ENCODE data around the gene CD58.

Gene CD58

GRCh38 chr1:116487583-116487982 lies 83.2 kb downstream of the CD58 start:
- H2BK120ac ChIP-seq (ENCODE audit: low read depth, low read length) = no peak overlapping the region
- no CpG with 5 or more reads among the region's 1 CpG for WGBS (ENCODE audit: extremely low coverage, insufficient coverage, low lambda C conversion rate)
- no peak overlapping the region for H3K9ac ChIP-seq (ENCODE audit: low read length)
- H3K4me3 ChIP-seq (ENCODE audit: low read length) = no peak overlapping the region
- H3K27me3 ChIP-seq (ENCODE audit: insufficient read depth, low read length, poor library complexity) = no peaks in the 10 kb centered on the region
- peak overlapping the region; percentile 17 for H3K56ac ChIP-seq (ENCODE audit: low read length)
- H2AK5ac ChIP-seq (ENCODE audit: low read length) = peak overlapping the region; percentile 47
- no peak overlapping the region for H3K23ac ChIP-seq (ENCODE audit: low read length)
- H3K79me1 ChIP-seq (ENCODE audit: low read length) = no peaks in the 10 kb centered on the region
- H3K4me2 ChIP-seq (ENCODE audit: low read length) = no peak overlapping the region
- no peaks in the 10 kb centered on the region for H3K36me3 ChIP-seq (ENCODE audit: control insufficient read depth, insufficient read depth, low read length)
- H4K8ac ChIP-seq (ENCODE audit: low read depth, low read length) = no peak overlapping the region
- H2BK5ac ChIP-seq (ENCODE audit: low read length) = no peak overlapping the region
- no peak for DNase-seq
- H2BK15ac ChIP-seq (replicated peaks; ENCODE audit: low read depth) = no peak overlapping the region
- H3K18ac ChIP-seq (ENCODE audit: low read length) = no peak overlapping the region
- H3K4me1 ChIP-seq (ENCODE audit: control insufficient read depth, low read depth, low read length) = peaks cover 23% of the 10 kb centered on the region
- H3K79me2 ChIP-seq (ENCODE audit: control insufficient read depth, insufficient read depth, low read length) = no peaks in the 10 kb centered on the region
- no peak overlapping the region for H3K4ac ChIP-seq (ENCODE audit: low read depth, low read length)
- no peak overlapping the region for H4K5ac ChIP-seq (ENCODE audit: low read length)
- H3K27ac ChIP-seq (ENCODE audit: low read depth, low read length) = no peak overlapping the region

DNA sequence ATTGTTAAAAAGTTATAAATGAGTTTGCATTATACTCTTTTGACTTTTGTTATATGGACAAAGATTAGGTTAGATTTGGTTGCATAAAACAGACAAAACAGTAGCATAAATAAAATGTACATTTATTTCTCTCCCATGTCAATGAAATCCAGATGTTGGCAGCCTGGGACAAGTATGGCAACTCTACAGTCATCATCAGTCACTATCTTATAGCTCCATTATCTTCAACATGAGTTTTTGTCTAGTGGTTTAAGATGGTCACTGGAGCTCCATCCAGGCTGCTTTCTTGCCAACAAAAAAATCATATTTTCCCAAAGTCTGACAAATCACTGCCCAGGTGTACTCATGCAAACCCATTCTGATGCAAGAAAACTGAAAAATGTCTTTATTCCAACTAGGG lies 83.8 kb downstream of the CD58 start:
- Histone ChIP-seq H3K9ac (ENCODE audit: low read length) (no peak overlapping the region), H2BK5ac (ENCODE audit: low read length) (no peak overlapping the region), H3K4me2 (ENCODE audit: low read length) (no peak overlapping the region), H3K4me3 (ENCODE audit: low read length) (no peak overlapping the region), H2AK5ac (ENCODE audit: low read length) (no peak overlapping the region), H3K18ac (ENCODE audit: low read length) (no peak overlapping the region), H3K27ac (ENCODE audit: low read depth, low read length) (no peak overlapping the region), H3K27me3 (ENCODE audit: insufficient read depth, low read length, poor library complexity) (no peaks in the 10 kb centered on the region), H3K23ac (ENCODE audit: low read length) (no peak overlapping the region), H3K79me1 (ENCODE audit: low read length) (no peaks in the 10 kb centered on the region), H3K56ac (ENCODE audit: low read length) (no peak overlapping the region), H4K8ac (ENCODE audit: low read depth, low read length) (no peak overlapping the region), H3K36me3 (ENCODE audit: control insufficient read depth, insufficient read depth, low read length) (no peaks in the 10 kb centered on the region), H3K4ac (ENCODE audit: low read depth, low read length) (no peak overlapping the region), H3K79me2 (ENCODE audit: control insufficient read depth, insufficient read depth, low read length) (no peaks in the 10 kb centered on the region), H3K4me1 (ENCODE audit: control insufficient read depth, low read depth, low read length) (peaks cover 20% of the 10 kb centered on the region), H2BK120ac (ENCODE audit: low read depth, low read length) (no peak overlapping the region), H4K5ac (ENCODE audit: low read length) (no peak overlapping the region), H2BK15ac (replicated peaks; ENCODE audit: low read depth) (no peak overlapping the region)
- DNase-seq = no peak

- Histone ChIP-seq H3K9ac (ENCODE audit: low read length) (no peak overlapping the region), H3K23ac (ENCODE audit: low read length) (no peak overlapping the region), H3K27ac (ENCODE audit: low read depth, low read length) (no peak overlapping the region), H3K56ac (ENCODE audit: low read length) (no peak overlapping the region), H2BK120ac (ENCODE audit: low read depth, low read length) (no peak overlapping the region), H3K27me3 (ENCODE audit: insufficient read depth, low read length, poor library complexity) (no peaks in the 10 kb centered on the region), H3K4ac (ENCODE audit: low read depth, low read length) (no peak overlapping the region), H3K36me3 (ENCODE audit: control insufficient read depth, insufficient read depth, low read length) (no peaks in the 10 kb centered on the region), H3K18ac (ENCODE audit: low read length) (no peak overlapping the region), H3K4me2 (ENCODE audit: low read length) (no peak overlapping the region), H4K5ac (ENCODE audit: low read length) (no peak overlapping the region), H3K4me3 (ENCODE audit: low read length) (no peak overlapping the region), H3K79me1 (ENCODE audit: low read length) (no peaks in the 10 kb centered on the region), H2BK15ac (replicated peaks; ENCODE audit: low read depth) (peak overlapping the region; percentile 21), H4K8ac (ENCODE audit: low read depth, low read length) (no peak overlapping the region), H2AK5ac (ENCODE audit: low read length) (peak overlapping the region; percentile 15), H3K4me1 (ENCODE audit: control insufficient read depth, low read depth, low read length) (peaks cover 20% of the 10 kb centered on the region), H2BK5ac (ENCODE audit: low read length) (no peak overlapping the region), H3K79me2 (ENCODE audit: control insufficient read depth, insufficient read depth, low read length) (no peaks in the 10 kb centered on the region)
- no CpG with 5 or more reads among the region's 3 CpGs for WGBS (ENCODE audit: extremely low coverage, insufficient coverage, low lambda C conversion rate)
- no peak for DNase-seq
Measured at GRCh38 chr1:116486424-116486823, 84.4 kb downstream of the CD58 start.

DNA sequence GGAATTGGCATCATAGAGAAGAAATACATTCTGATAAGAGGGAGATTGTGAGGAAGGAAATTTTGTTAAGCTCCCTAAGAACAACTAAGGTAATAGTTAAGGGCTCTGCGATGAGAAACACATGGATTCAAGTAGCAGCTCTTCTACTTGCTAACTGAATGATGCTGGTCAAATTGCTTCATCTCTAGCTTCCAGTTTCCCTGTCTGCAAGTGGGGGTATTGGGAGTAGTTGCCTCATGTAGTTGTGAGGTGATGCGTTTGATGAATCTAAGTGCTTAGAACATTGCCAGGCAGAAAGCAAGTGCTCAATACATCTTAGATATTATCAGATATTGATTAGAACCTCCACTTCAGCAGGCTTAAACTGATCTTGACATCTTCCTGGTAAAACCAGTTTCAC lies 84.8 kb downstream of the CD58 start:
- H3K27me3 ChIP-seq (ENCODE audit: insufficient read depth, low read length, poor library complexity) = no peaks in the 10 kb centered on the region
- no peak overlapping the region for H2BK120ac ChIP-seq (ENCODE audit: low read depth, low read length)
- H3K4me1 ChIP-seq (ENCODE audit: control insufficient read depth, low read depth, low read length) = peaks cover 20% of the 10 kb centered on the region
- H4K5ac ChIP-seq (ENCODE audit: low read length) = no peak overlapping the region
- H3K4me2 ChIP-seq (ENCODE audit: low read length) = no peak overlapping the region
- no peak overlapping the region for H3K4me3 ChIP-seq (ENCODE audit: low read length)
- H3K27ac ChIP-seq (ENCODE audit: low read depth, low read length) = no peak overlapping the region
- no peak overlapping the region for H2BK15ac ChIP-seq (replicated peaks; ENCODE audit: low read depth)
- no peak overlapping the region for H3K56ac ChIP-seq (ENCODE audit: low read length)
- H3K4ac ChIP-seq (ENCODE audit: low read depth, low read length) = no peak overlapping the region
- no peak overlapping the region for H2BK5ac ChIP-seq (ENCODE audit: low read length)
- WGBS (ENCODE audit: extremely low coverage, insufficient coverage, low lambda C conversion rate) = no CpG with 5 or more reads among the region's 2 CpGs
- H4K8ac ChIP-seq (ENCODE audit: low read depth, low read length) = no peak overlapping the region
- no peak overlapping the region for H3K9ac ChIP-seq (ENCODE audit: low read length)
- DNase-seq = no peak
- no peak overlapping the region for H3K18ac ChIP-seq (ENCODE audit: low read length)
- H3K79me2 ChIP-seq (ENCODE audit: control insufficient read depth, insufficient read depth, low read length) = no peaks in the 10 kb centered on the region
- no peak overlapping the region for H3K23ac ChIP-seq (ENCODE audit: low read length)
- H3K36me3 ChIP-seq (ENCODE audit: control insufficient read depth, insufficient read depth, low read length) = no peaks in the 10 kb centered on the region
- H3K79me1 ChIP-seq (ENCODE audit: low read length) = no peaks in the 10 kb centered on the region
- no peak overlapping the region for H2AK5ac ChIP-seq (ENCODE audit: low read length)

GRCh38 chr1:116485071-116485735 lies 85.6 kb downstream of the CD58 start:
- Histone ChIP-seq H3K18ac (ENCODE audit: low read length) (peak overlapping the region; percentile 24), H3K4me2 (ENCODE audit: low read length) (no peak overlapping the region), H3K56ac (ENCODE audit: low read length) (peak overlapping the region; percentile 78), H2BK120ac (ENCODE audit: low read depth, low read length) (peak overlapping the region; percentile 50), H3K4me3 (ENCODE audit: low read length) (no peak overlapping the region), H2AK5ac (ENCODE audit: low read length) (peak overlapping the region; percentile 80), H3K36me3 (ENCODE audit: control insufficient read depth, insufficient read depth, low read length) (no peaks in the 10 kb centered on the region), H4K5ac (ENCODE audit: low read length) (peak overlapping the region; percentile 88), H3K27me3 (ENCODE audit: insufficient read depth, low read length, poor library complexity) (no peaks in the 10 kb centered on the region), H3K23ac (ENCODE audit: low read length) (no peak overlapping the region), H3K4me1 (ENCODE audit: control insufficient read depth, low read depth, low read length) (peaks cover 20% of the 10 kb centered on the region), H4K8ac (ENCODE audit: low read depth, low read length) (no peak overlapping the region), H3K4ac (ENCODE audit: low read depth, low read length) (peak overlapping the region; percentile 93), H3K79me2 (ENCODE audit: control insufficient read depth, insufficient read depth, low read length) (no peaks in the 10 kb centered on the region), H2BK5ac (ENCODE audit: low read length) (peak overlapping the region; percentile 41), H2BK15ac (replicated peaks; ENCODE audit: low read depth) (peak overlapping the region; percentile 64), H3K79me1 (ENCODE audit: low read length) (no peaks in the 10 kb centered on the region), H3K9ac (ENCODE audit: low read length) (peak overlapping the region; percentile 33), H3K27ac (ENCODE audit: low read depth, low read length) (no peak overlapping the region)
- WGBS (ENCODE audit: extremely low coverage, insufficient coverage, low lambda C conversion rate) = no CpG with 5 or more reads among the region's 6 CpGs
- peak; percentile 93 for DNase-seq
